WI38 (cell line): Measurements from ENCODE around the gene CACNA1B.

Experiments used
- H3K4me3 ChIP-seq: 2 replicates; pipeline ENCODE4 v1.5.1; 2011; ENCODE audit warnings: low read depth, mild to moderate bottlenecking, control low read depth, low read length
- TF ChIP-seq, protein P1 (sequence below): IDR thresholded peaks from 2 replicates; pipeline ENCODE4 v1.5.1; 2012; ENCODE audit warnings: low read depth, mild to moderate bottlenecking, control low read depth, low read length

Gene CACNA1B

DNA sequence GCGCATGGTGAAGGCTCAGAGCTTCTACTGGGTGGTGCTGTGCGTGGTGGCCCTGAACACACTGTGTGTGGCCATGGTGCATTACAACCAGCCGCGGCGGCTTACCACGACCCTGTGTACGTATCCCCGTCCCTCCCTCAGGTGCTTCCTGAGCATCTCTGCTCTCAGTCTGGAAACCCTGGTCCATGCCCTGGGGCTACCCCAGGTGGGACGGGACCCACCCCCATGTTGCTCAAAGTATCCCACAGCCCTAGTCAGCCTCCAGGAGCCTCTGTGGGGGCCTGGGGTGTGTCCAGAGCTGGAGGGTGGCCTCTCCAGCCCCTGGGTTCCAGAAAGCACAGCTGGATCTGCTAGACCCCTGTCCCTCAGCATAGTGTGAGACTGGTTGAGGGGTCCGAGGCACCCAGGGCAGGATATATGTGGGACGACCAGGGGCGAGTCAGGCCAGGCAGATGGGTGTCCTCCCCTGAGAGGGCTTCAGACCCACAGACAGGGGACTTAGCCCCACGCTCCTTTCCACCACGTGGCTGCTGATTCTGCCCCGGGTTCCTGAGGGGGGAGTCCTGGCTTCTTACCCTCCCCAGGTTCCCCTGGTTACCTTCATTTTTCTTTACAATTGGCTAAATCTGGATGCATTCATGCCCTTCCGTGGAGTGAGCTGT is 94.0 kb downstream of the CACNA1B start:
- TF ChIP-seq, protein P1, sequence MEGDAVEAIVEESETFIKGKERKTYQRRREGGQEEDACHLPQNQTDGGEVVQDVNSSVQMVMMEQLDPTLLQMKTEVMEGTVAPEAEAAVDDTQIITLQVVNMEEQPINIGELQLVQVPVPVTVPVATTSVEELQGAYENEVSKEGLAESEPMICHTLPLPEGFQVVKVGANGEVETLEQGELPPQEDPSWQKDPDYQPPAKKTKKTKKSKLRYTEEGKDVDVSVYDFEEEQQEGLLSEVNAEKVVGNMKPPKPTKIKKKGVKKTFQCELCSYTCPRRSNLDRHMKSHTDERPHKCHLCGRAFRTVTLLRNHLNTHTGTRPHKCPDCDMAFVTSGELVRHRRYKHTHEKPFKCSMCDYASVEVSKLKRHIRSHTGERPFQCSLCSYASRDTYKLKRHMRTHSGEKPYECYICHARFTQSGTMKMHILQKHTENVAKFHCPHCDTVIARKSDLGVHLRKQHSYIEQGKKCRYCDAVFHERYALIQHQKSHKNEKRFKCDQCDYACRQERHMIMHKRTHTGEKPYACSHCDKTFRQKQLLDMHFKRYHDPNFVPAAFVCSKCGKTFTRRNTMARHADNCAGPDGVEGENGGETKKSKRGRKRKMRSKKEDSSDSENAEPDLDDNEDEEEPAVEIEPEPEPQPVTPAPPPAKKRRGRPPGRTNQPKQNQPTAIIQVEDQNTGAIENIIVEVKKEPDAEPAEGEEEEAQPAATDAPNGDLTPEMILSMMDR: no peak
- H3K4me3 ChIP-seq: no peak overlapping the region

DNA sequence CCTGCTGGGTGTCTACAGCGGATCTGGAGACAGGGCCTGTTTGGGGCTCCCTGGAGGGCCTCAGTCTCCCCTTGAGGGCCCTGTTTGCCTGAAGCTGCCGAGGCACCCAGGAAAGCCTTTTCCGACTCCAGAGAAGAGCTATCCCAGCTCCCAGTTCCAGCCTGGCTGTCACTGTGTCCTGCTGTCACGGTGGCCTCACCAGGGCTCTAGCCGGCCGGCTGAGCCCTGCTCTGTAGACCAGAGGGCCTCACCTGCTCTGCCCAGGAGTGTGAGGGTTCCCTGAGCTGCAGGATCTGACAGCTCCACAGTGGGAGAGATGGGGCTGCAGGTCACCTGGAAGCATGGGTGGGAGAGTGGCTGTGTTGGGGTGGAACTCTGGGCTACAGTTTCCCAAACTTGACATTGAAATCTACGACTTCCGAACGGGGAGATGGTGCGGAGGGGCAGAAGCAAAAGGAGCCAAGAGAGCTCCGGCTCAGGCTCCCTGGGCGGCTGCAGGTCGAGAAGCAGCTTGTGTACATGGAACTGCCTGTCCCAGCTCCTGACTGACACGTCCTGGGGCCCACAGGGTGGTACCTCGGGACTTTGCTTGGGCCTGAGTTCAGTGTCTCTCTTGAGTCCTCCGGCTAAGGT is 94.9 kb downstream of the CACNA1B start:
- TF ChIP-seq, protein P1: no peak

DNA sequence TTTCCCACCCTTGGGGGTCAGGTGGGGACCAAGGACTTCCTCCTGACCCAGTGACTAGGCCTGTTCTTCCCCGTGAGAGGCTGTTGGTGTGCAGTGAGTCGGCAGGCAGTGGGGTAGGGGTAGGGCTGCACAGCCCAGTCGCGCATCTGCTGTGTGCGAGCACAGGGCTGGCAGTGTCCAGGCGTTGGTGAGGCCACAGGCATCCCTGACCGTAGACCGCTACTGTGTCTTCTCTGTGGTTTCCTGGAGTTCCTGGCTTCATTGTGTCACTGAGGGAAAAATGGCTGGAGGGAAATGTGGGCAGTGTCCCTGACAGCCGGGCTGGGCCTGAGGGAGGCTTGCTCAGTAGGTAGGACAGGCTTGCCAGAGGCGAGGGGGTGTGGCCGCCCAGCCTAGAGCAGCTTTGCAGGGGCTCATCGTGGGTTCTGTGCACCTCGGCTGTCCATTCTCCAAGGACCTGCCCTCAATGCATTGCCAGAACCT is 95.4 kb downstream of the CACNA1B start:
- H3K4me3 ChIP-seq: no peak overlapping the region
- TF ChIP-seq, protein P1: no peak

More for the DNA sequence above, 94.9 kb downstream of the CACNA1B start:
- no peak overlapping the region for H3K4me3 ChIP-seq

DNA sequence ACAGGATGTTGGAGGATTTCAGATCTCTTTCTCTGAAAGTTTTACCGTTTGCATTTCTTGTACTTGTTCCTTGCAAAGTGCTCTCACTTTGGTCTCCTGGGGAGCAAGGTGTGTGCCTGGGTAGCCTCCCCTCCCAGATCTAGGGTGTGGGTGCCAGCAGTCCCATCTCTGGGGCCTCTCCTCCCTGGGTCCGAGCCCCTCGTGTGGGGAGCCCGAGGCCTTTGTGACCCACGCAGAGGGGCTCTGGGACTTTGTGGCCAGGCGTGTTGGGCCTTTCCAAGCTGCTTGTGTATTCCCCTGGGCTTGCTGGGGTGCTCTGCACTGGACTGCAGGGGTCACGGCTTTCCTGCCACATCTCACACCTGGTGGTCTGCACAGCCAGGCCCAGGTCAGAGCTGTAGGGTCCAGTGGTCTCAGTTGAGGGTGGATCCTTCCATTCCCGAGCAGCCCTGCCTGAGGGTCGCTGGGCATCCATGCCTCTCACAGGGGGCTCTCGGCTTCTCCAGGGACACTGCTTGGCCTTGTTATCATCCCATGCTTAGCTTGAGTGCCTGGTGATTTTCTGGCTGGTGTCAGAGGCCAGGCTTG is 96.3 kb downstream of the CACNA1B start:
- TF ChIP-seq, protein P1: no peak
- H3K4me3 ChIP-seq: no peak overlapping the region

DNA sequence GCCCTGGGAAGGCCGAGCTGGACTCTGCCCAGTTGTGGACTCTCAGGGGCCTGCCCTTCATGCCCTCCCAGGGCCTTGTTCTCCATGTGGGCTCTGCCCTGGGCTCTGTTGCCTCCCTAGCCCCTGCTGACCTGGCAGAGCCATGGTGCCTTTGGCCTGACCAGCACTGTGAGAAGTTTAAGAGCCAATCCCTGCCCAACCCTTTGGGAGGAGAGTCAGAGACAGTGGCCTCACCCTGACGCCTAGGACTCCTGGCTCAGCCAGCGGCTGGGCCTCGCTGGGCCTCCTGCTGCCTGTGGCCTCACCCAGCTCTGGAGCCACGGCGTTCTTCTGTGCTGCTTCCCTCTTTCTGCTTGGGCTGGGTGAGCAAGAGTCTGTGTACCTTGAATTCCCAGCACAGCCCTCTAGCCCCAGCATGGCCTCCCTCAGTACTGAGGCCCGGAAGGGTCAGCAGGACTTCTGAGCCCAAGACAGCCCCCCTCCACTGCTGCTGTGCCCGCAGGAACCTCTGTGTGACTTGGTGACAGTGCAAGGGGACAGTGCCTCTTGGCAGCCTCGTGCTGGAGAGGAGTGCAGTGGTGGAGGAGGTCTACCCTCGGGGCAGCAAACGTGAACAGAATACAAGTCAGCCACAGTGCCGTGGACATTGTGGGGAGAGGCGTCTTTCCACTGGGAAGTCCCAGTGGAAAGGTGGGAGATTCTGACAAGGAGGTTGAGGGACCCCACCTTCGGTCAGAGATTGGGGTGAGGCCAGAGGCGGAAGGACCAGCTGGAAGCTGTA is 97.4 kb downstream of the CACNA1B start:
- TF ChIP-seq, protein P1: no peak
- no peak overlapping the region for H3K4me3 ChIP-seq

DNA sequence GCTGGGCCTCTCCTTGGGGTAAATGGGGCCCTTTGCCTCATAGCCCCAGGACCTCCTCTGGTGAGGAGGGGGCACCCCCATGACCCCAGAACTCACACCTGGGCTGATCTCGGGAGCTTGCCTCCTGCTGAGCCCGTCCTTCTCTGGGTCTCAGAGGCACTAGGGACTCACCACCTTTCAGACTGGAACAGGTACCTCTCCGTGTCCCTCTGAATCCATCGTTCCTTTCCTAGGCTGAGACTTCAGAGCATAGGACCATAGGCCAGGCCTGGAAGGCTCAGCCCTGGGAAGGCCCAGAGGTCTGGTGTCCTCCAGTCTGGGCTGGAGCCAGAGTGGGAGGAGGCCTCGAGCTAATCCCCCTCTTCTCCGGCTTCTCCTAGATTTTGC is 97.9 kb downstream of the CACNA1B start:
- TF ChIP-seq, protein P1: no peak
- H3K4me3 ChIP-seq: no peak overlapping the region
